Ecto neural progenitor cell (in vitro differentiated cells): ENCODE data around the gene PYDC1.
"Not testable (repeated sequence)": the region's sequence is repeated elsewhere in the genome, so short reads cannot be mapped to it uniquely, and the experiment has no call there.

Experiments
- DNase-seq: peaks from one replicate; pipeline ENCODE4 v3.0.0-alpha.2; 2018; ENCODE audit warnings: low spot score

Gene PYDC1

GRCh38 chr16:31216422-31217135, at the start of gene PYDC1:
PYDC1 (minus strand) TSS chr16:31217135; CDS start chr16:31217028, 107 bp downstream.
- no peak for DNase-seq

- DNase-seq: no peak
These were observed 48.7 kb upstream of the PYDC1 start for GRCh38 chr16:31265329-31266245.

- no peak for DNase-seq
These were observed 45.1 kb upstream of the PYDC1 start for GRCh38 chr16:31262084-31262483.

GRCh38 chr16:31260136-31260931, 43.4 kb upstream of the PYDC1 start:
- no peak for DNase-seq

GRCh38 chr16:31258366-31258765, 41.4 kb upstream of the PYDC1 start:
- DNase-seq: no peak

- no peak for DNase-seq
These were observed 39.5 kb upstream of the PYDC1 start for GRCh38 chr16:31256466-31256865.

- DNase-seq: no peak
These were observed 36.7 kb upstream of the PYDC1 start for GRCh38 chr16:31253642-31254045.

GRCh38 chr16:31251435-31251834, 34.5 kb upstream of the PYDC1 start:
- DNase-seq: no peak

GRCh38 chr16:31250782-31251384, 33.9 kb upstream of the PYDC1 start:
- DNase-seq: no peak

- no peak for DNase-seq
These were observed 31.4 kb upstream of the PYDC1 start for GRCh38 chr16:31248344-31248743.

- no peak for DNase-seq
These were observed 29.4 kb upstream of the PYDC1 start for GRCh38 chr16:31246296-31246695.

- DNase-seq: not testable (repeated sequence)
These were observed 28.7 kb upstream of the PYDC1 start for GRCh38 chr16:31245598-31245997.

- no peak for DNase-seq
These were observed 27.1 kb upstream of the PYDC1 start for GRCh38 chr16:31243734-31244670.

- DNase-seq: no peak
These were observed 25.3 kb upstream of the PYDC1 start for GRCh38 chr16:31242206-31242605.

- no peak for DNase-seq
These were observed 21.1 kb upstream of the PYDC1 start for GRCh38 chr16:31238041-31238440.

- DNase-seq: no peak
These were observed 12.6 kb upstream of the PYDC1 start for GRCh38 chr16:31229501-31229900.

GRCh38 chr16:31228206-31228605, 11.3 kb upstream of the PYDC1 start:
- no peak for DNase-seq

- DNase-seq: no peak
These were observed 8.3 kb upstream of the PYDC1 start for GRCh38 chr16:31225193-31225592.

GRCh38 chr16:31224092-31224955, 7.4 kb upstream of the PYDC1 start:
- no peak for DNase-seq

GRCh38 chr16:31223044-31223443, 6.1 kb upstream of the PYDC1 start:
- DNase-seq: no peak
